Measurements from ENCODE around the gene VGLL4. TPM values are rescaled to one million over a fixed set of nuclear protein-coding genes. Genes with fewer than 3 reads are reported as not detected.
A peak's percentile ranks its signal among the peaks of the same experiment; 100 is the strongest.

VGLL4 gene
- polyA plus RNA-seq, 1 donor: 50.7 TPM

GRCh38 chr3:11563159-11563864 is 80.4 kb downstream of the VGLL4 start:
- DNase-seq: no peak

- DNase-seq: no peak
Measured at GRCh38 chr3:11562277-11562881, 81.3 kb downstream of the VGLL4 start.

- no peak for DNase-seq
Measured at GRCh38 chr3:11560746-11561145, 83.0 kb downstream of the VGLL4 start.

GRCh38 chr3:11559816-11560633 is 83.7 kb downstream of the VGLL4 start:
- no peak for DNase-seq

- no peak for DNase-seq
Measured at GRCh38 chr3:11558918-11559815, 84.5 kb downstream of the VGLL4 start.

- DNase-seq: no peak
Measured at GRCh38 chr3:11558411-11558903, 85.3 kb downstream of the VGLL4 start.

- no peak for DNase-seq
Measured at GRCh38 chr3:11558002-11558401, 85.7 kb downstream of the VGLL4 start.

GRCh38 chr3:11556851-11557644 is 86.7 kb downstream of the VGLL4 start:
- DNase-seq: peak; percentile 85

- DNase-seq: no peak
Measured at GRCh38 chr3:11555881-11556633, 87.7 kb downstream of the VGLL4 start.

GRCh38 chr3:11555211-11555782 is 88.4 kb downstream of the VGLL4 start:
- no peak for DNase-seq

- DNase-seq: no peak
Measured at GRCh38 chr3:11554666-11555065, 89.0 kb downstream of the VGLL4 start.

- no peak for DNase-seq
Measured at GRCh38 chr3:11554236-11554610, 89.5 kb downstream of the VGLL4 start.

GRCh38 chr3:11553436-11554235 is 90.1 kb downstream of the VGLL4 start:
- DNase-seq: no peak

GRCh38 chr3:11552289-11553264 is 91.1 kb downstream of the VGLL4 start:
- DNase-seq: no peak

GRCh38 chr3:11551036-11551435 is 92.7 kb downstream of the VGLL4 start:
- no peak for DNase-seq

- DNase-seq: no peak
Measured at GRCh38 chr3:11549580-11550140, 94.1 kb downstream of the VGLL4 start.

GRCh38 chr3:11548721-11549131 is 95.0 kb downstream of the VGLL4 start:
- no peak for DNase-seq

- DNase-seq: no peak
Measured at GRCh38 chr3:11547498-11547897, 96.2 kb downstream of the VGLL4 start.

Measured in hindlimb muscle (tissue), 1 donor.